Tibial nerve (tissue), 4 donors: ENCODE results near the gene ALG14. TPM values are rescaled to one million over a fixed set of nuclear protein-coding genes. Genes with fewer than 3 reads are reported as not detected.

Experiments
- DNase-seq, 2 donors: peaks; one replicate each; pipeline ENCODE4 v3.0.0-alpha.2; 2019; ENCODE audit warnings: low spot score in 2 of 2
- H3K27ac ChIP-seq, 4 donors: fragments of 200-600 bp; sonication (generic) in 3 of 4; one replicate each; pipeline ENCODE4 v1.5.1; 2017 to 2019; ENCODE audit warnings: mild to moderate bottlenecking in 1 of 4
- H3K27me3 ChIP-seq, 2 donors: fragments of 200-600 bp; sonication (generic) in 1 of 2; one replicate each; pipeline versions ENCODE4 v1.5.1 to v1.6.0; 2017 to 2019
- H3K36me3 ChIP-seq, 3 donors: fragments of 200-600 bp; sonication (generic); one replicate each; pipeline ENCODE4 v1.5.1; 2018 to 2019
- H3K4me1 ChIP-seq, 4 donors: fragments of 200-600 bp; sonication (generic) in 3 of 4; one replicate each; pipeline ENCODE4 v1.5.1; 2017 to 2019
- H3K4me3 ChIP-seq, 4 donors: fragments of 200-600 bp; sonication (generic) in 3 of 4; one replicate each; pipeline ENCODE4 v1.5.1; 2017 to 2019; ENCODE audit warnings: mild to moderate bottlenecking in 1 of 4, moderate library complexity in 1 of 4
- H3K9me3 ChIP-seq, 4 donors: fragments of 200-600 bp; sonication (generic) in 3 of 4; one replicate each; pipeline ENCODE4 v1.5.1; 2017 to 2019
- EP300 ChIP-seq, 2 donors: sonication (generic); formaldehyde crosslinking; IDR thresholded peaks; one replicate each; pipeline ENCODE4 v1.6.1; 2017; ENCODE audit warnings: antibody characterized with exemption in 2 of 2, mild to moderate bottlenecking in 1 of 2
- POLR2A ChIP-seq, 2 donors: fragments of 450-650 bp; IDR thresholded peaks; one replicate each; pipeline ENCODE4 v1.6.1; 2017; ENCODE audit warnings: antibody characterized with exemption in 2 of 2, mild to moderate bottlenecking in 2 of 2, moderate library complexity in 2 of 2
- WGBS, 2 donors: methylation state at CpG; one replicate each; pipeline ENCODE4 v1.1.5; 2018; 5-methylcytosine and 5-hydroxymethylcytosine counted together
- total RNA-seq, 4 donors: library from RNA; depleted of rRNA; stranded (reverse); fragments of >200 nt; gene quantifications; one replicate each; pipeline ENCODE4 v1.1.0, GENCODE V29; 2016
- TF ChIP-seq, protein P1 (sequence below), 5 experiments: fragments of 200-600 bp in 3 of 5; fragments of 450-650 bp in 2 of 5; sonication (generic) in 3 of 5; IDR thresholded peaks; one replicate each; pipeline ENCODE4 v1.5.1; 2016 to 2019; ENCODE audit warnings: antibody characterized with exemption in 5 of 5, mild to moderate bottlenecking in 3 of 5, moderate library complexity in 2 of 5

Gene ALG14
- total RNA-seq, 4 donors from 2014 or later: 1.1 to 1.6 (median 1.5) TPM

DNA sequence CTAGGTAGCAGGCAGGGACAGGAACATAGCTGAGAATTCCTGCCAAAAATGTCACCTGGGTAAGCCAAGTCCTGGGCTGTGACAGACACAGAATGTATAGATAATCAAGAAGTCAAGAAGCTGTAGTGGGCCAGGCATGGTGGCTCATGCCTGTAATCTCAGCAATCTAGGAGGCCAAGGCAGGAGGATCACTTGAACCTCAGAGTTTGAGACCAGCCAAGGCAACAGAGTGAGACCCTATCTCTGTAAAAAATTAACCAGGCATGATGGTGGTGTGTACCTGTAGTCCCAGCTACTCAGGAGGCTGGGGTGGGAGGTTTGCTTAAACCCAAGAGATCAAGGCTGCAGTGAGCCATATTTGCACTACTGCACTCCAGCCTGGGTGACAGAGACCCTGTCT is 3.3 kb upstream of the ALG14 start:
- H3K36me3 ChIP-seq: no peaks in the 10 kb centered on the region
- DNase-seq: no peak
- no peak overlapping the region for H3K27ac ChIP-seq
- TF ChIP-seq EP300 (IDR thresholded peaks at IDR 0.05) (no peak), POLR2A (IDR thresholded peaks at IDR 0.05) (no peak)
- TF ChIP-seq, protein P1, sequence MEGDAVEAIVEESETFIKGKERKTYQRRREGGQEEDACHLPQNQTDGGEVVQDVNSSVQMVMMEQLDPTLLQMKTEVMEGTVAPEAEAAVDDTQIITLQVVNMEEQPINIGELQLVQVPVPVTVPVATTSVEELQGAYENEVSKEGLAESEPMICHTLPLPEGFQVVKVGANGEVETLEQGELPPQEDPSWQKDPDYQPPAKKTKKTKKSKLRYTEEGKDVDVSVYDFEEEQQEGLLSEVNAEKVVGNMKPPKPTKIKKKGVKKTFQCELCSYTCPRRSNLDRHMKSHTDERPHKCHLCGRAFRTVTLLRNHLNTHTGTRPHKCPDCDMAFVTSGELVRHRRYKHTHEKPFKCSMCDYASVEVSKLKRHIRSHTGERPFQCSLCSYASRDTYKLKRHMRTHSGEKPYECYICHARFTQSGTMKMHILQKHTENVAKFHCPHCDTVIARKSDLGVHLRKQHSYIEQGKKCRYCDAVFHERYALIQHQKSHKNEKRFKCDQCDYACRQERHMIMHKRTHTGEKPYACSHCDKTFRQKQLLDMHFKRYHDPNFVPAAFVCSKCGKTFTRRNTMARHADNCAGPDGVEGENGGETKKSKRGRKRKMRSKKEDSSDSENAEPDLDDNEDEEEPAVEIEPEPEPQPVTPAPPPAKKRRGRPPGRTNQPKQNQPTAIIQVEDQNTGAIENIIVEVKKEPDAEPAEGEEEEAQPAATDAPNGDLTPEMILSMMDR (IDR thresholded peaks at IDR 0.05): no peak
- H3K4me1 ChIP-seq: peaks cover 0 to 18% (median 0%) of the 10 kb centered on the region in 4 donors
- no peaks in the 10 kb centered on the region for H3K9me3 ChIP-seq
- no peak overlapping the region for H3K4me3 ChIP-seq
- no peaks in the 10 kb centered on the region for H3K27me3 ChIP-seq

DNA sequence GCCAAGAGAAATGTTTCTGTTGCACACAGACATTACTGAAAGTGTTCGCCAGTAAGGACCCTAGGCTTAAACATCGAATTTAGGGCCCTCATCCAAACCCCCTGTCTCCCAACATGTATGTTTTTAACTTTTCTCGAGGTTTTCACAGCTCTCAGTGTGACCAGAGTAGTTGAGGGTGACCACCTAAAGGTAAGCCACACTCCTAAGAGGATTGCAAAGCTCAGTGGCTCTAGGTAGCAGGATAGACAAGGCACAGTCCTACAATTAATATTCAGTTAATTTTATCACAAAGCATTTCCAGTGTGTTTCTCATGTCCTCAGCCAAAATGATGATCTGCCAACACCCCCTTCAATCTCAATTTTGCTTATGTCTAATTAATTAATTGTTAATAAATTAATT is 695 bp upstream of the ALG14 start:
- peak overlapping the region; percentile 54 to 82 (median 72) for H3K4me3 ChIP-seq
- peak overlapping the region; percentile 86 to 96 (median 91) for H3K27ac ChIP-seq
- no peak for TF ChIP-seq POLR2A (IDR thresholded peaks at IDR 0.05)
- TF ChIP-seq, protein P1 (IDR thresholded peaks at IDR 0.05): no peak
- no peak for TF ChIP-seq EP300 (IDR thresholded peaks at IDR 0.05)
- H3K27me3 ChIP-seq: no peaks in the 10 kb centered on the region
- no peaks in the 10 kb centered on the region for H3K9me3 ChIP-seq
- WGBS, 2 donors: 15 to 24% methylated on average over 3 of the region's 3 CpGs
- H3K4me1 ChIP-seq: peaks cover 0 to 19% (median 0%) of the 10 kb centered on the region in 4 donors
- H3K36me3 ChIP-seq: no peaks in the 10 kb centered on the region
- DNase-seq: no peak

DNA sequence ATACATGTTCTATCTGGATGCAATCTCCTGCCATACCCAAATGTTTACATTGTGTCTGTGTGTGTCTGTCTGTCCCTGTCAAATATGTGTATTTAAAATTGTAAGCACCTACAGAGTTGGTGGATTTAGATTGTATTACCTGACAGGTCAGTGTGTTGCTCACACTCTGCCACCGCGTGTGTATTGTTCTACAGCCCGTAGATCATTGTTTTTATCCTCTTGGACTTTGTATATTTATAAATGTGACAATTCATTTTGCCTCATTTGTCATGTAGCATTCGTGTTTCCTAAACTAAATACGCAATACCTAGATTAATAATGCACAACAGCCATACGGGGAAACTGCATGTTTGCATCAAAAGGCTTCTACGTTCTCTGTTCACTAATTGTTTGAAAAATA is 634 bp downstream of the ALG14 start:
- H3K27ac ChIP-seq: peak overlapping the region; percentile 86 to 96 (median 91)

DNA sequence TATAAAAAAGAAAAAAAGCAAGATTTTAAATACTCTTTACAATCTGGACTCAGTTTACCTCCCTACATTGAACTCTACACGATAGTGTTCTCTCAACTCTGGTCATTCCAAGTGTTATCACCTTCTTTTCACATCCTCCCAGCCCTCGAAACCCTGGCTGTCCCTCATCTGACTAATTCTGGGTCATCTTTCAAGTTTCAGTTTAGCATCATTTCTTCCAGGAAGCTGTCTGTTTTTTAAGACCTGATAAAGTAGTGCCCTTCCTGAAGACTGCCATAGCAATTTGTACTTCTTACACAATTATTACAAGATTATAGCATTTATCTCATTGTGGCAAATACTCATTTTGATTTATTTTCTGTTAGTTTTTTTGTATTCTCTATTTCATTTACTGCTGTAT is 1.2 kb downstream of the ALG14 start:
- no peak for DNase-seq
- TF ChIP-seq POLR2A (IDR thresholded peaks at IDR 0.05) (no peak), EP300 (IDR thresholded peaks at IDR 0.05) (no peak)
- TF ChIP-seq, protein P1 (IDR thresholded peaks at IDR 0.05): no peak
- peak overlapping the region in 3 of 4 donors; percentile 71 to 82 (median 74) for H3K4me3 ChIP-seq
- H3K4me1 ChIP-seq: peaks cover 0 to 19% (median 0%) of the 10 kb centered on the region in 4 donors
- H3K27ac ChIP-seq: peak overlapping the region in 1 of 4 donors; percentile 96
- H3K9me3 ChIP-seq: no peaks in the 10 kb centered on the region
- WGBS, 2 donors: 87% methylated on average over 2 of the region's 2 CpGs
- H3K36me3 ChIP-seq: no peaks in the 10 kb centered on the region
- H3K27me3 ChIP-seq: no peaks in the 10 kb centered on the region

More for the DNA sequence above, 634 bp downstream of the ALG14 start:
- Histone ChIP-seq H3K9me3 (no peaks in the 10 kb centered on the region), H3K4me1 (peaks cover 0 to 19% (median 0%) of the 10 kb centered on the region in 4 donors), H3K36me3 (no peaks in the 10 kb centered on the region), H3K4me3 (peak overlapping the region; percentile 54 to 82 (median 72)), H3K27me3 (no peaks in the 10 kb centered on the region)
- TF ChIP-seq, protein P1 (IDR thresholded peaks at IDR 0.05): no peak
- TF ChIP-seq EP300 (IDR thresholded peaks at IDR 0.05) (no peak), POLR2A (IDR thresholded peaks at IDR 0.05) (no peak)
- no peak for DNase-seq
- 11 to 18% methylated on average over 7 of the region's 7 CpGs for WGBS, 2 donors

DNA sequence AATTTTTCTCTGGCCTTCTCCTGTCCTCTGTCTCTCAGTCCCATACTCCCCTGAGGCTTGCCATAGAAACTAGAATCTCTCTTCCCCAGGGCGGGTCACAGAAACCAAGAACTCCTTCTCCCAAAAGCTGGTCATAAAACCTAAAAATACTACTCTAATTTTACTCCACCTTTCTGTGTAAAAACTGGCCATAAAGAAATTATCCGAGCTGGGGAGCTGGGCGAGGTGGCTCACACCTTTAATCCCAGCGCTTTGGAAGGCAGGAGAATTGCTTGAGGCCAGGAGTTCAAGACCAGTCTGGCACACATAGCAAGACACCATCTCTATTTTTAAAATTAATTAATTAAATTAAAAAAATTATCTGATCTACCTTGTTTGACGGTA is 3.0 kb downstream of the ALG14 start:
- peaks cover 0 to 19% (median 0%) of the 10 kb centered on the region in 4 donors for H3K4me1 ChIP-seq
- H3K9me3 ChIP-seq: no peaks in the 10 kb centered on the region
- peaks cover 0 to 17% (median 0%) of the 10 kb centered on the region in 3 donors for H3K36me3 ChIP-seq
- H3K27ac ChIP-seq: no peak overlapping the region
- no peak for DNase-seq
- H3K27me3 ChIP-seq: no peaks in the 10 kb centered on the region
- WGBS, 2 donors: 87 to 89% methylated on average over 5 of the region's 5 CpGs
- no peak for TF ChIP-seq EP300 (IDR thresholded peaks at IDR 0.05)
- TF ChIP-seq POLR2A (IDR thresholded peaks at IDR 0.05): no peak
- TF ChIP-seq, protein P1 (IDR thresholded peaks at IDR 0.05): no peak
- no peak overlapping the region for H3K4me3 ChIP-seq
